Measurements from ENCODE around the gene FIG4. TPM values are rescaled to one million over a fixed set of nuclear protein-coding genes. Genes with fewer than 3 reads are reported as not detected.
A peak's percentile ranks its signal among the peaks of the same experiment; 100 is the strongest.

The FIG4 gene
- 23.1 and 23.5 TPM in 2 replicates for total RNA-seq (2021)
- long read RNA-seq, transcript FIG4-201 (23 exons, 3,011 nt), result major isoform, 190 of 249 reads
- long read RNA-seq, partial matches to known transcripts, result 31 of 249 reads
- long read RNA-seq, other reads (novel, unspliced or antisense), result 28 of 249 reads

- Histone ChIP-seq H3K18ac (ENCODE audit: insufficient read length, low read depth, low read length) (peak within 1 kb of the TSS; percentile 54), H4K8ac (replicated peaks; ENCODE audit: insufficient read length, low read depth, low read length) (no peak within 1 kb of the TSS), H4K20me1 (ENCODE audit: control insufficient read depth, insufficient read depth, insufficient read length) (no peaks in the 10 kb centered on the region), H3K9ac (ENCODE audit: extremely low read depth, insufficient read length, low read length) (peak within 1 kb of the TSS; percentile 65), H3K56ac (ENCODE audit: insufficient read length, low read depth, low read length) (no peak within 1 kb of the TSS), H2BK20ac (ENCODE audit: low read depth, low read length, poor library complexity, severe bottlenecking) (no peak within 1 kb of the TSS), H3K4ac (ENCODE audit: low read depth, low read length) (no peak within 1 kb of the TSS), H3K4me1 (ENCODE audit: insufficient read depth, low read length) (0 out of 2 replicates have a peak, but pooled peaks cover 2% of the 10 kb centered on the region), H4K5ac (ENCODE audit: insufficient read length, low read depth, low read length) (no peak within 1 kb of the TSS), H2BK120ac (ENCODE audit: low read depth, low read length, poor library complexity, severe bottlenecking) (no peak within 1 kb of the TSS), H2BK15ac (ENCODE audit: low read depth, low read length) (no peak within 1 kb of the TSS), H2AK5ac (ENCODE audit: insufficient read length, low read length) (no peak within 1 kb of the TSS), H3K23me2 (ENCODE audit: insufficient read length, low read depth, low read length, poor library complexity, severe bottlenecking) (peaks cover 11% of the 10 kb centered on the region), H2AFZ (ENCODE audit: low read length) (peak within 1 kb of the TSS; percentile 84), H2BK12ac (ENCODE audit: insufficient read length, low read depth, low read length) (no peak within 1 kb of the TSS), H3K14ac (ENCODE audit: insufficient read depth, low read length) (peak within 1 kb of the TSS; percentile 39; the same call in 1 of the 2 replicates), H4K91ac (ENCODE audit: insufficient read length, low read depth, low read length) (no peak within 1 kb of the TSS), H3K4me2 (ENCODE audit: insufficient read depth, insufficient read length, low read length) (peak within 1 kb of the TSS; percentile 94), H3K27me3 (ENCODE audit: insufficient read depth, low read length) (no peaks in the 10 kb centered on the region), H3K79me2 (ENCODE audit: insufficient read depth, low read length) (peaks cover 2% of the 10 kb centered on the region; the same call in 1 of the 2 replicates), H2BK5ac (ENCODE audit: insufficient read length, low read length) (no peak within 1 kb of the TSS), H3K9me3 (ENCODE audit: control insufficient read depth, low read depth, low read length) (no peaks in the 10 kb centered on the region), H3K27ac (ENCODE audit: insufficient read length, low read depth, low read length) (peak within 1 kb of the TSS; percentile 61), H3K79me1 (ENCODE audit: insufficient read depth, low read depth, low read length, poor library complexity, severe bottlenecking) (no peaks in the 10 kb centered on the region), H3K23ac (ENCODE audit: insufficient read length, low read depth, low read length) (no peak within 1 kb of the TSS), H3T11ph (ENCODE audit: low read length) (no peak within 1 kb of the TSS)
- H3K36me3 Mint-ChIP-seq (ENCODE audit: insufficient read depth in 1 of 3, low read depth in 3 of 3), result peaks cover 0 to 7% (median 1%) of the 10 kb centered on the region in 3 experiments; a peak in 3 of 7 replicates
- H3K9me3 Mint-ChIP-seq, result no peaks in the 10 kb centered on the region
- H3K4me1 Mint-ChIP-seq, result peaks cover 18 to 23% of the 10 kb centered on the region in 2 experiments
- DNase-seq, result peak; percentile 97
- peak within 1 kb of the TSS; percentile 82 to 91 for H3K4me3 Mint-ChIP-seq
- TF ChIP-seq CTCF (conservative IDR thresholded peaks at IDR 0.05), result no peak; the same call in 2 of the 3 replicates
- peak within 1 kb of the TSS; percentile 97 to 99 (median 97) for H3K27ac Mint-ChIP-seq
- H3K27me3 Mint-ChIP-seq (ENCODE audit: low read depth), result peaks cover 6% of the 10 kb centered on the region
- WGBS (ENCODE audit: extremely low coverage, insufficient read length, low lambda C conversion rate), result no CpG with 5 or more reads among the region's 47 CpGs
Measured at GRCh38 chr6:109690737-109691621, at the start of gene FIG4, which contains the start of gene AK9. Gene FIG4 (plus strand): TSS chr6:109691296. CDS start chr6:109691436, 140 bp downstream. Gene AK9 (minus strand): TSS chr6:109691202. CDS start chr6:109675745, 15,457 bp downstream.
